PC-3 (cell line): ENCODE measurements around the gene GABBR2. TPM values are rescaled to one million over a fixed set of nuclear protein-coding genes. Genes with fewer than 3 reads are reported as not detected.

Experiments
- ATAC-seq: fragments of 200-7000 bp; cut with Tn5 transposase; 2 replicates; pipeline ENCODE4 v1.9.1; 2020; ENCODE audit warnings: mild to moderate bottlenecking, moderate library complexity
- BruUV-seq: library from RNA; stranded (reverse); fragments of 400-500 nt; replicated peaks from 2 replicates; lab custom pipeline; 2021; lab: Mats Ljungman, UMichigan
- CTCF ChIA-PET: fragments of 300-600 bp; sonication (Branson Sonifier 250); formaldehyde crosslinking; loops from one replicate; lab custom pipeline; 2022; ENCODE audit warnings: antibody characterized with exemption; lab: Charles Lee
- POLR2A ChIA-PET: fragments of 300-600 bp; sonication (Branson Sonifier 250); formaldehyde crosslinking; loops from one replicate; lab custom pipeline; 2022; ENCODE audit warnings: antibody characterized with exemption; ENCODE audit not compliant: unreplicated experiment; lab: Charles Lee
- DNase-seq: peaks from one replicate; pipeline ENCODE4 v3.0.0-alpha.2; 2015
- H2AFZ ChIP-seq: fragments of 300-600 bp; sonication (generic); 2 replicates; pipeline ENCODE4 v1.6.0; 2016; ENCODE audit warnings: antibody characterized with exemption, low read length
- H3F3A ChIP-seq: fragments of 300-600 bp; sonication (generic); one replicate; pipeline ENCODE4 v1.6.0; 2017; ENCODE audit warnings: antibody characterized with exemption, low read length, control low read depth, mild to moderate bottlenecking; ENCODE audit not compliant: unreplicated experiment
- H3K27ac ChIP-seq: fragments of 300-600 bp; sonication (generic); 2 replicates; pipeline ENCODE4 v1.5.1; 2016; ENCODE audit warnings: mild to moderate bottlenecking, low read length
- H3K27me3 ChIP-seq: fragments of 300-600 bp; sonication (generic); 2 replicates; pipeline ENCODE4 v1.6.1; 2016; ENCODE audit warnings: low read length, mixed read lengths
- H3K36me3 ChIP-seq: fragments of 300-600 bp; sonication (generic); 2 replicates; pipeline ENCODE4 v1.6.1; 2016; ENCODE audit warnings: low read depth, mixed run types, low read length, mixed read lengths
- H3K4me1 ChIP-seq: fragments of 300-600 bp; sonication (generic); 2 replicates; pipeline ENCODE4 v1.5.1; 2016; ENCODE audit warnings: low read length; ENCODE audit not compliant: insufficient read depth
- H3K4me2 ChIP-seq: fragments of 300-600 bp; sonication (generic); 2 replicates; pipeline ENCODE4 v1.6.0; 2016; ENCODE audit warnings: low read length
- H3K4me3 ChIP-seq: fragments of 300-600 bp; sonication (generic); 2 replicates; pipeline ENCODE4 v1.5.1; 2016; ENCODE audit warnings: mild to moderate bottlenecking, low read length, mixed read lengths
- H3K79me2 ChIP-seq: fragments of 300-600 bp; sonication (generic); 2 replicates; pipeline ENCODE4 v1.6.1; 2017; ENCODE audit warnings: low read length, mixed read lengths
- H3K9ac ChIP-seq: fragments of 300-600 bp; sonication (generic); 2 replicates; pipeline ENCODE4 v1.6.0; 2016; ENCODE audit warnings: mild to moderate bottlenecking, low read length
- H3K9me2 ChIP-seq: fragments of 300-600 bp; sonication (generic); replicated peaks from 2 replicates; pipeline ENCODE4 v1.6.1; 2016; ENCODE audit warnings: mixed run types, low read length, mixed read lengths
- H3K9me3 ChIP-seq: fragments of 300-600 bp; sonication (generic); 2 replicates; pipeline ENCODE4 v1.6.1; 2016; ENCODE audit warnings: low read length, mixed read lengths
- H4K20me1 ChIP-seq: fragments of 300-600 bp; sonication (generic); 2 replicates; pipeline ENCODE4 v1.6.1; 2016; ENCODE audit warnings: low read length, mixed read lengths
- CTCF ChIP-seq: fragments of 300-600 bp; sonication (generic); conservative IDR thresholded peaks from 2 replicates; pipeline ENCODE4 v1.5.1; 2017; ENCODE audit warnings: antibody characterized with exemption, low read depth, mild to moderate bottlenecking, low read length
- EZH2 ChIP-seq: fragments of 300-600 bp; sonication (generic); IDR thresholded peaks from one replicate; pipeline ENCODE4 v1.6.1; 2017; ENCODE audit warnings: antibody characterized with exemption, mild to moderate bottlenecking, low read length; ENCODE audit not compliant: unreplicated experiment
- EZH2phosphoT487 ChIP-seq: fragments of 300-600 bp; sonication (generic); IDR thresholded peaks from 2 replicates; pipeline ENCODE4 v1.6.1; 2018; ENCODE audit warnings: mild to moderate bottlenecking, antibody characterized with exemption, low read length, borderline replicate concordance
- intact Hi-C: fragments of 100-400 bp; cut with micrococcal nuclease; formaldehyde crosslinking; loops from 2 replicates; pipeline ENCODE4 v1.9.0; 2023
- total RNA-seq: library from RNA; depleted of rRNA; stranded (reverse); fragments of >200 nt; gene quantifications from 2 replicates; pipeline ENCODE4 v1.2.3, GENCODE V29; 2014

Gene GABBR2
- total RNA-seq, 1 experiment from 2014 or later: 0.44 TPM

- H3K27ac ChIP-seq: no peak overlapping the region
- POLR2A ChIA-PET: no interaction called here
- no peaks in the 10 kb centered on the region for H4K20me1 ChIP-seq
- H3K4me3 ChIP-seq: no peak overlapping the region
- H3K9ac ChIP-seq: no peak overlapping the region
- TF ChIP-seq CTCF: no peak
- no peak for TF ChIP-seq EZH2phosphoT487
- no peak for TF ChIP-seq EZH2
- H3K36me3 ChIP-seq: no peaks in the 10 kb centered on the region
- peaks cover 5% of the 10 kb centered on the region; the same call in 1 of the 2 replicates for H3K9me3 ChIP-seq
- ATAC-seq: no peak
- no peaks in the 10 kb centered on the region for H3F3A ChIP-seq
- H3K27me3 ChIP-seq: no peaks in the 10 kb centered on the region
- no peak overlapping the region for H3K4me2 ChIP-seq
- no peak overlapping the region for H2AFZ ChIP-seq
- no TSS peak for BruUV-seq
- no peaks in the 10 kb centered on the region for H3K4me1 ChIP-seq
- H3K9me2 ChIP-seq: no peaks in the 10 kb centered on the region
- no peaks in the 10 kb centered on the region for H3K79me2 ChIP-seq
- CTCF ChIA-PET: no interaction called here
- no peak for DNase-seq
- intact Hi-C loops: no loop called here
These were observed 340.2 kb downstream of the GABBR2 start for GRCh38 chr9:98368366-98369065.

GRCh38 chr9:98367923-98368322, 340.8 kb downstream of the GABBR2 start:
- Histone ChIP-seq H3K27me3 (no peaks in the 10 kb centered on the region), H3K4me3 (no peak overlapping the region), H2AFZ (no peak overlapping the region), H3K36me3 (no peaks in the 10 kb centered on the region), H3K27ac (no peak overlapping the region), H3K9me3 (peaks cover 5% of the 10 kb centered on the region; the same call in 1 of the 2 replicates), H3K79me2 (no peaks in the 10 kb centered on the region), H3K4me1 (no peaks in the 10 kb centered on the region), H3K4me2 (no peak overlapping the region), H3K9ac (no peak overlapping the region), H3K9me2 (no peaks in the 10 kb centered on the region), H3F3A (no peaks in the 10 kb centered on the region), H4K20me1 (no peaks in the 10 kb centered on the region)
- ATAC-seq (no peak), DNase-seq (no peak)
- POLR2A ChIA-PET: no interaction called here
- no peak for TF ChIP-seq EZH2phosphoT487
- no peak for TF ChIP-seq EZH2
- no peak for TF ChIP-seq CTCF
- intact Hi-C loops: no loop called here
- CTCF ChIA-PET: no interaction called here
- no TSS peak for BruUV-seq

- ChIA-PET POLR2A (no interaction called here), CTCF (no interaction called here)
- peaks cover 5% of the 10 kb centered on the region; the same call in 1 of the 2 replicates for H3K9me3 ChIP-seq
- intact Hi-C loops: no loop called here
- no peaks in the 10 kb centered on the region for H3K79me2 ChIP-seq
- H3K27me3 ChIP-seq: no peaks in the 10 kb centered on the region
- no peaks in the 10 kb centered on the region for H3K4me1 ChIP-seq
- no peak overlapping the region for H3K4me2 ChIP-seq
- H2AFZ ChIP-seq: no peak overlapping the region
- TF ChIP-seq CTCF: no peak
- TF ChIP-seq EZH2phosphoT487: no peak
- no peak for TF ChIP-seq EZH2
- H3K36me3 ChIP-seq: no peaks in the 10 kb centered on the region
- no peaks in the 10 kb centered on the region for H4K20me1 ChIP-seq
- BruUV-seq: no TSS peak
- H3K4me3 ChIP-seq: no peak overlapping the region
- ATAC-seq (no peak), DNase-seq (no peak)
- no peak overlapping the region for H3K9ac ChIP-seq
- no peaks in the 10 kb centered on the region for H3F3A ChIP-seq
- no peaks in the 10 kb centered on the region for H3K9me2 ChIP-seq
- no peak overlapping the region for H3K27ac ChIP-seq
These were observed 341.3 kb downstream of the GABBR2 start for GRCh38 chr9:98367371-98367900.
